ENCODE data around the gene HNRNPA1L2.

Gene HNRNPA1L2

GRCh38 chr13:52650731-52651130 lies 8.5 kb downstream of the HNRNPA1L2 start (continued):
- TF ChIP-seq ZNF610 (tag by site-specific recombination; IDR thresholded peaks at IDR 0.05; ENCODE audit: borderline replicate concordance): no peak
- no peak for TF ChIP-seq SP2 (tag by site-specific recombination; IDR thresholded peaks at IDR 0.05)
- TF ChIP-seq ZNF138 (tag by site-specific recombination; IDR thresholded peaks at IDR 0.05; ENCODE audit: borderline replicate concordance): no peak
- TF ChIP-seq PATZ1 (tag by site-specific recombination; IDR thresholded peaks at IDR 0.05): no peak
- TF ChIP-seq ZNF398 (tag by site-specific recombination; IDR thresholded peaks at IDR 0.05): no peak
- TF ChIP-seq ZNF529 (tag by site-specific recombination; IDR thresholded peaks at IDR 0.05; ENCODE audit: insufficient replicate concordance): no peak
- TF ChIP-seq GLIS2 (tag by site-specific recombination; IDR thresholded peaks at IDR 0.05): no peak
- TF ChIP-seq KLF7 (tag by site-specific recombination; IDR thresholded peaks at IDR 0.05; ENCODE audit: borderline replicate concordance): no peak
- no peak for TF ChIP-seq TCF7L2 (IDR thresholded peaks at IDR 0.05; ENCODE audit: borderline replicate concordance, low read depth, low read length)

GRCh38 chr13:52651897-52652195 lies 9.6 kb downstream of the HNRNPA1L2 start:
- Histone ChIP-seq H3K36me3 (ENCODE audit: control insufficient read depth in 2 of 2, insufficient read depth in 1 of 2, low read length in 2 of 2) (peaks cover 0 to 19% of the 10 kb centered on the region in 2 experiments), H3K4me3 (ENCODE audit: low read depth, low read length) (peak overlapping the region; percentile 86), H3K9me3 (ENCODE audit: control insufficient read depth, insufficient read depth, low read depth, low read length) (no peaks in the 10 kb centered on the region), H3K27ac (ENCODE audit: extremely low read depth, low read depth, low read length) (peak overlapping the region; percentile 87), H3K4me1 (ENCODE audit: control insufficient read depth, insufficient read depth, low read length) (no peaks in the 10 kb centered on the region)
- ChIA-PET POLR2A (interaction anchor here (0.9 to 2.6 kb wide), 8 partner anchors 11 to 194 kb away, joined by 3 to 35 read pairs (median 9); no protein-coding TSS in a partner anchor), CTCF (interaction anchor here (0.7 to 4.0 kb wide), 5 partner anchors 13 to 294 kb away, joined by 3 to 24 read pairs (median 3); no protein-coding TSS in a partner anchor)
- TF ChIP-seq ZSCAN30 (tag by site-specific recombination; IDR thresholded peaks at IDR 0.05): peak; percentile 39; the same call in 1 of the 2 replicates
- peak; percentile 64; the same call in 1 of the 2 replicates for TF ChIP-seq ZNF610 (tag by site-specific recombination; IDR thresholded peaks at IDR 0.05; ENCODE audit: borderline replicate concordance)
- TF ChIP-seq PATZ1 (tag by site-specific recombination; IDR thresholded peaks at IDR 0.05): peak; percentile 35
- no peak for TF ChIP-seq ZNF169 (tag by site-specific recombination; IDR thresholded peaks at IDR 0.05)
- 0 out of 2 replicates have a peak, but pooled peaks have one; percentile 29 for TF ChIP-seq BCL11B (tag by site-specific recombination; IDR thresholded peaks at IDR 0.05; ENCODE audit: low read depth)
- TF ChIP-seq ZXDB (tag by site-specific recombination; IDR thresholded peaks at IDR 0.05): no peak
- no peak for TF ChIP-seq ZNF157 (tag by site-specific recombination; IDR thresholded peaks at IDR 0.05)
- TF ChIP-seq ZBTB49 (tag by site-specific recombination; IDR thresholded peaks at IDR 0.05; ENCODE audit: low read depth): no peak
- peak; percentile 96 for TF ChIP-seq ZBTB8A (tag by site-specific recombination; IDR thresholded peaks at IDR 0.05)
- TF ChIP-seq ZFP37 (tag by site-specific recombination; IDR thresholded peaks at IDR 0.05): no peak; the same call in 1 of the 2 replicates
- TF ChIP-seq ZNF692 (tag by site-specific recombination; IDR thresholded peaks at IDR 0.05): 0 out of 2 replicates have a peak, but pooled peaks have one; percentile 18
- peak; percentile 43 for TF ChIP-seq ZNF341 (tag by site-specific recombination; IDR thresholded peaks at IDR 0.05; ENCODE audit: low read depth)
- 0 out of 2 replicates have a peak, but pooled peaks have one; percentile 5 for TF ChIP-seq ZIC2 (tag by site-specific recombination; IDR thresholded peaks at IDR 0.05)
- no peak for TF ChIP-seq ZNF585B (tag by site-specific recombination; IDR thresholded peaks at IDR 0.05)
